ENCODE data around the gene MEF2B. TPM values are rescaled to one million over a fixed set of nuclear protein-coding genes. Genes with fewer than 3 reads are reported as not detected.
A peak's percentile ranks its signal among the peaks of the same experiment; 100 is the strongest.

The MEF2B gene
- total and polyA plus RNA-seq, 10 of the 15 experiments (the other 5 are each of a cell fraction or from before 2014, with no cell fraction given) = 0.09 to 33.0 (median 8.9) TPM

DNA sequence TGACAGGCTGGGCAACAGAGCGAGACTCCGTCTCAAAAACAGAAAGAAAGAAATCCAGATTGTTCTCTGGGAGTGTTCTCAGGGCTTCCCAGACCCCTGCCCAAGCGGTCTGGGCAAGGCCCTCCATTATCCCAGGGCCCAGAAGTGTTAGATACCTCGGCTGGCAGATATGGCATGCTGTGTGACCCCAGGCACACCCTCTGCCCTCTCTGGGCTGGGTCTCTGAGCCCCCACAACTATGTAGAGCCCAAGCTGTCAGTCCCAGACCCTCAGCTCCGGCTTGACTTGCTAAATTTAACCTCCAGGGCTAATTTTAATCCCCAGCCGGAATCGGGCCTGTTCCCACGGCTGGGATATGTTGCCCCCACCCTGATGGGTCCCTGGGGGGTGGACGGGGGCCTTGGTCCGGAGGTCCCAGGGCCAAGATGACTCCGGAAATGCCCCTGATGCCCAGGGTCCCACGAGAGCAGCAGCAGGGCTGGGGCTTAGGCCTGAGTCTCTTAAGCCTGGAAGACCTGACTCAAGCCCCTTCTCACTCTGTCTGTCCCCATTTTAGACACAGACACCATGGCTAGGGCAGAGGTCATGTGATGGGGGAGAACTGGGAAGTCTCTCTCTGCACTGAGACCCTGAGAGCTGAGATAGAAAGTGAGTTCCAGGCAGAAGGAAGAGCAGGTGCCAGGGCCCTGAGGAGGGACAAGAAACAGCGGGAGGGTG, 17.2 kb downstream of the MEF2B start:
- ChIA-PET POLR2A (interaction anchor here (0.6 to 2.0 kb wide), 3 partner anchors 10 to 19 kb away, joined by 3 to 7 read pairs (median 3); partner anchors contain the start of gene MEF2B), SMC1A (ENCODE audit: uncharacterized antibody, unreplicated experiment) (interaction anchor here (2.1 to 7.4 kb wide), 5 partner anchors 8 to 22 kb away, joined by 8 to 83 read pairs (median 13); partner anchors contain the start of gene MEF2B), CTCF (interaction anchor here (1.0 to 11.3 kb wide), 3 partner anchors 9 to 22 kb away, joined by 3 to 135 read pairs (median 6); no protein-coding TSS in a partner anchor), RAD21 (ENCODE audit: unreplicated experiment) (interaction anchor here (0.6 to 17.5 kb wide), 2 partner anchors 9 to 20 kb away, joined by 4 to 394 read pairs; partner anchors contain the start of gene MEF2B)
- Histone ChIP-seq H3K36me3 (ENCODE audit: control insufficient read depth in 2 of 2, insufficient read depth in 2 of 2, low read length in 1 of 2) (peaks cover 0 to 3% of the 10 kb centered on the region in 2 experiments; a peak in 1 of 4 replicates), H2AFZ (ENCODE audit: control insufficient read depth, low read depth, low read length) (no peak overlapping the region), H3K4me3 (no peak overlapping the region), H3K9me3 (replicated peaks; ENCODE audit: control insufficient read depth, insufficient read depth, low read length) (no peaks in the 10 kb centered on the region; the same call in 2 of the 3 replicates), H3K27me3 (replicated peaks in 1 of 2; ENCODE audit: control insufficient read depth in 2 of 2, insufficient read depth in 2 of 2, low read length in 1 of 2) (no peaks in the 10 kb centered on the region), H3K9ac (ENCODE audit: control insufficient read depth, insufficient read depth, low read length) (no peak overlapping the region), H3K4me1 (ENCODE audit: control insufficient read depth, insufficient read depth, low read length) (peaks cover 43% of the 10 kb centered on the region), H4K20me1 (ENCODE audit: control insufficient read depth, insufficient read depth) (no peaks in the 10 kb centered on the region), H3K27ac (ENCODE audit: control insufficient read depth, insufficient read depth) (peak overlapping the region; percentile 25; the same call in 1 of the 2 replicates), H3K4me2 (ENCODE audit: control insufficient read depth, insufficient read depth) (no peak overlapping the region), H3K79me2 (ENCODE audit: control insufficient read depth, insufficient read depth, low read length) (peaks cover 2% of the 10 kb centered on the region)
- intact Hi-C loops (cut with micrococcal nuclease; ENCODE audit: unreplicated experiment) = no loop called here
- no peak for TF ChIP-seq BHLHE40 (IDR thresholded peaks at IDR 0.05; ENCODE audit: borderline replicate concordance in 1 of 2, low read depth in 2 of 2, low read length in 1 of 2)
- no peak for TF ChIP-seq GABPA (IDR thresholded peaks at IDR 0.05; ENCODE audit: low read depth)
- TF ChIP-seq, protein P1, sequence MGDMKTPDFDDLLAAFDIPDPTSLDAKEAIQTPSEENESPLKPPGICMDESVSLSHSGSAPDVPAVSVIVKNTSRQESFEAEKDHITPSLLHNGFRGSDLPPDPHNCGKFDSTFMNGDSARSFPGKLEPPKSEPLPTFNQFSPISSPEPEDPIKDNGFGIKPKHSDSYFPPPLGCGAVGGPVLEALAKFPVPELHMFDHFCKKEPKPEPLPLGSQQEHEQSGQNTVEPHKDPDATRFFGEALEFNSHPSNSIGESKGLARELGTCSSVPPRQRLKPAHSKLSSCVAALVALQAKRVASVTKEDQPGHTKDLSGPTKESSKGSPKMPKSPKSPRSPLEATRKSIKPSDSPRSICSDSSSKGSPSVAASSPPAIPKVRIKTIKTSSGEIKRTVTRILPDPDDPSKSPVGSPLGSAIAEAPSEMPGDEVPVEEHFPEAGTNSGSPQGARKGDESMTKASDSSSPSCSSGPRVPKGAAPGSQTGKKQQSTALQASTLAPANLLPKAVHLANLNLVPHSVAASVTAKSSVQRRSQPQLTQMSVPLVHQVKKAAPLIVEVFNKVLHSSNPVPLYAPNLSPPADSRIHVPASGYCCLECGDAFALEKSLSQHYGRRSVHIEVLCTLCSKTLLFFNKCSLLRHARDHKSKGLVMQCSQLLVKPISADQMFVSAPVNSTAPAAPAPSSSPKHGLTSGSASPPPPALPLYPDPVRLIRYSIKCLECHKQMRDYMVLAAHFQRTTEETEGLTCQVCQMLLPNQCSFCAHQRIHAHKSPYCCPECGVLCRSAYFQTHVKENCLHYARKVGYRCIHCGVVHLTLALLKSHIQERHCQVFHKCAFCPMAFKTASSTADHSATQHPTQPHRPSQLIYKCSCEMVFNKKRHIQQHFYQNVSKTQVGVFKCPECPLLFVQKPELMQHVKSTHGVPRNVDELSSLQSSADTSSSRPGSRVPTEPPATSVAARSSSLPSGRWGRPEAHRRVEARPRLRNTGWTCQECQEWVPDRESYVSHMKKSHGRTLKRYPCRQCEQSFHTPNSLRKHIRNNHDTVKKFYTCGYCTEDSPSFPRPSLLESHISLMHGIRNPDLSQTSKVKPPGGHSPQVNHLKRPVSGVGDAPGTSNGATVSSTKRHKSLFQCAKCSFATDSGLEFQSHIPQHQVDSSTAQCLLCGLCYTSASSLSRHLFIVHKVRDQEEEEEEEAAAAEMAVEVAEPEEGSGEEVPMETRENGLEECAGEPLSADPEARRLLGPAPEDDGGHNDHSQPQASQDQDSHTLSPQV (IDR thresholded peaks at IDR 0.05) = no peak
- no peak for TF ChIP-seq ZNF24 (IDR thresholded peaks at IDR 0.05)
- TF ChIP-seq SP1 (IDR thresholded peaks at IDR 0.05; ENCODE audit: low read depth, low read length) = no peak
- no peak for TF ChIP-seq NFIC (IDR thresholded peaks at IDR 0.05; ENCODE audit: low read depth, low read length)
- TF ChIP-seq KDM1A (IDR thresholded peaks at IDR 0.05; ENCODE audit: borderline replicate concordance) = no peak
- TF ChIP-seq RCOR1 (conservative IDR thresholded peaks at IDR 0.05; ENCODE audit: low read depth, low read length) = no peak
- no peak for TF ChIP-seq SREBF2 (IDR thresholded peaks at IDR 0.05; ENCODE audit: low read length)
- TF ChIP-seq KAT2A (conservative IDR thresholded peaks at IDR 0.05; ENCODE audit: control insufficient read depth, low read depth, low read length) = no peak
- no peak for TF ChIP-seq SMARCA5 (IDR thresholded peaks at IDR 0.05)
- no peak for TF ChIP-seq KLF5 (IDR thresholded peaks at IDR 0.05; ENCODE audit: partially characterized antibody)
- no peak for TF ChIP-seq RFX5 (IDR thresholded peaks at IDR 0.05; ENCODE audit: low read depth, low read length)
- TF ChIP-seq ESRRA (IDR thresholded peaks at IDR 0.05; ENCODE audit: low read length) = no peak
- in situ Hi-C loops (cut with MboI) = no loop called here
- BruUV-seq (replicated peaks) = no TSS peak
- DNase-seq (ENCODE audit: low read depth, low spot score) (no peak), ATAC-seq (no peak), FAIRE-seq (no peak)
- 44% methylated on average over 13 of the region's 13 CpGs for WGBS (ENCODE audit: insufficient coverage, insufficient replicate concordance, low lambda C conversion rate, missing lambda C conversion rate)
